Measurements from ENCODE around the gene TMEM214.

Gene TMEM214

GRCh38 chr2:27084297-27085061 is 51.7 kb downstream of the TMEM214 start:
- H3K36me3 ChIP-seq (ENCODE audit: control insufficient read depth, insufficient read depth, low read length) = no peaks in the 10 kb centered on the region
- H3K9me3 ChIP-seq (ENCODE audit: control insufficient read depth, low read length) = no peaks in the 10 kb centered on the region
- no peak overlapping the region for H3K4me2 ChIP-seq (ENCODE audit: low read length)
- H3K79me2 ChIP-seq = no peaks in the 10 kb centered on the region
- peaks cover 15% of the 10 kb centered on the region for H3K4me1 ChIP-seq
- no peak overlapping the region for H2AFZ ChIP-seq
- no peak for TF ChIP-seq CTCF (IDR thresholded peaks at IDR 0.05)
- no peak overlapping the region for H3K4me3 ChIP-seq (ENCODE audit: low read depth, low read length)
- no peak overlapping the region for H3K9ac ChIP-seq
- no peak overlapping the region for H3K27ac ChIP-seq
- H3K27me3 ChIP-seq (ENCODE audit: control insufficient read depth, insufficient read depth, low read length) = no peaks in the 10 kb centered on the region

GRCh38 chr2:27085062-27085672 is 52.4 kb downstream of the TMEM214 start:
- Histone ChIP-seq H3K79me2 (no peaks in the 10 kb centered on the region), H3K9me3 (ENCODE audit: control insufficient read depth, low read length) (no peaks in the 10 kb centered on the region), H2AFZ (peak overlapping the region; percentile 97), H3K4me1 (peaks cover 15% of the 10 kb centered on the region), H3K4me3 (ENCODE audit: low read depth, low read length) (peak overlapping the region; percentile 56), H3K27me3 (ENCODE audit: control insufficient read depth, insufficient read depth, low read length) (no peaks in the 10 kb centered on the region), H3K4me2 (ENCODE audit: low read length) (peak overlapping the region; percentile 85), H3K9ac (no peak overlapping the region), H3K27ac (peak overlapping the region; percentile 2), H3K36me3 (ENCODE audit: control insufficient read depth, insufficient read depth, low read length) (no peaks in the 10 kb centered on the region)
- TF ChIP-seq CTCF (IDR thresholded peaks at IDR 0.05) = no peak

- H2AFZ ChIP-seq = peak overlapping the region; percentile 97
- no peak overlapping the region for H3K9ac ChIP-seq
- no peaks in the 10 kb centered on the region for H3K79me2 ChIP-seq
- H3K27me3 ChIP-seq (ENCODE audit: control insufficient read depth, insufficient read depth, low read length) = no peaks in the 10 kb centered on the region
- H3K4me1 ChIP-seq = peaks cover 15% of the 10 kb centered on the region
- TF ChIP-seq CTCF (IDR thresholded peaks at IDR 0.05) = peak; percentile 42
- H3K9me3 ChIP-seq (ENCODE audit: control insufficient read depth, low read length) = no peaks in the 10 kb centered on the region
- peak overlapping the region; percentile 56 for H3K4me3 ChIP-seq (ENCODE audit: low read depth, low read length)
- no peaks in the 10 kb centered on the region for H3K36me3 ChIP-seq (ENCODE audit: control insufficient read depth, insufficient read depth, low read length)
- H3K4me2 ChIP-seq (ENCODE audit: low read length) = peak overlapping the region; percentile 85
- peak overlapping the region; percentile 2 for H3K27ac ChIP-seq
These were observed 52.9 kb downstream of the TMEM214 start for GRCh38 chr2:27085673-27086089.

GRCh38 chr2:27086090-27086723 is 53.4 kb downstream of the TMEM214 start:
- Histone ChIP-seq H3K27ac (peak overlapping the region; percentile 76), H3K27me3 (ENCODE audit: control insufficient read depth, insufficient read depth, low read length) (no peaks in the 10 kb centered on the region), H3K4me3 (ENCODE audit: low read depth, low read length) (peak overlapping the region; percentile 56), H3K79me2 (no peaks in the 10 kb centered on the region), H3K9ac (peak overlapping the region; percentile 55), H3K9me3 (ENCODE audit: control insufficient read depth, low read length) (no peaks in the 10 kb centered on the region), H3K4me2 (ENCODE audit: low read length) (peak overlapping the region; percentile 85), H3K36me3 (ENCODE audit: control insufficient read depth, insufficient read depth, low read length) (no peaks in the 10 kb centered on the region), H3K4me1 (peaks cover 15% of the 10 kb centered on the region), H2AFZ (peak overlapping the region; percentile 97)
- peak; percentile 83 for TF ChIP-seq CTCF (IDR thresholded peaks at IDR 0.05)

All from parathyroid adenoma (tissue), 2 donors.